Measurements from ENCODE around the gene FAM53C. TPM values are rescaled to one million over a fixed set of nuclear protein-coding genes. Genes with fewer than 3 reads are reported as not detected.

Gene FAM53C
- polyA plus RNA-seq, 3 donors: 24.9 to 92.2 (median 28.7) TPM

GRCh38 chr5:138336952-138337684, 948 bp upstream of the FAM53C start:
- peak overlapping the region; percentile 73 to 90 (median 87) for H3K4me3 ChIP-seq (replicated peaks in 1 of 3; ENCODE audit: low read depth in 2 of 3, low read length in 3 of 3)
- peak overlapping the region; percentile 82 for H3K9ac ChIP-seq (ENCODE audit: insufficient read depth, low read length, poor library complexity, severe bottlenecking)
- H3K36me3 ChIP-seq (replicated peaks in 1 of 2; ENCODE audit: control insufficient read depth in 1 of 2, insufficient read depth in 2 of 2, low read length in 2 of 2): peaks cover 8 to 11% of the 10 kb centered on the region in 2 donors
- peaks cover 37% of the 10 kb centered on the region for H3K4me1 Mint-ChIP-seq
- peaks cover 0 to 2% (median 0%) of the 10 kb centered on the region in 3 donors for H3K27me3 Mint-ChIP-seq (ENCODE audit: low read depth in 3 of 3)
- peak overlapping the region; percentile 81 to 94 for H3K4me3 Mint-ChIP-seq
- no peaks in the 10 kb centered on the region for H3K27me3 ChIP-seq (ENCODE audit: control insufficient read depth in 2 of 2, insufficient read depth in 2 of 2, low read length in 2 of 2)
- no peaks in the 10 kb centered on the region for H3K9me3 ChIP-seq (replicated peaks in 1 of 2; ENCODE audit: control insufficient read depth in 1 of 2, insufficient read depth in 1 of 2, low read length in 2 of 2)
- peak; percentile 74 to 89 (median 86) for DNase-seq
- H3K79me2 ChIP-seq (ENCODE audit: insufficient read depth, low read length): peaks cover 40% of the 10 kb centered on the region
- H2AFZ ChIP-seq (ENCODE audit: insufficient read depth, low read depth, low read length, poor library complexity, severe bottlenecking): peak overlapping the region; percentile 85
- intact Hi-C loops (cut with micrococcal nuclease): loop anchor here (2.0 to 10.0 kb wide), 6 partner anchors 16 to 302 kb away; partner anchors contain the start of genes CDC23 (in 2 of the 2), BRD8 (in 1 of the 2), FAM13B (in 1 of the 2) and KDM3B (in 1 of the 2)
- no peaks in the 10 kb centered on the region for H3K9me3 Mint-ChIP-seq
- H3K27ac ChIP-seq (ENCODE audit: low read depth in 1 of 2, low read length in 2 of 2): peak overlapping the region; percentile 93 to 98
- 46% methylated on average over 4 of the region's 13 CpGs for WGBS (ENCODE audit: insufficient coverage)
- peaks cover 29 to 39% of the 10 kb centered on the region in 2 donors for H3K4me1 ChIP-seq (ENCODE audit: control insufficient read depth in 1 of 2, insufficient read depth in 2 of 2, low read length in 2 of 2)
- peak overlapping the region; percentile 92 for H3K4me2 ChIP-seq (replicated peaks; ENCODE audit: extremely low read depth, low read length, poor library complexity, severe bottlenecking)
- H3K27ac Mint-ChIP-seq: peak overlapping the region; percentile 98 to 100 (median 100)
- no peak for TF ChIP-seq CTCF (IDR thresholded peaks at IDR 0.05)
- H4K20me1 ChIP-seq (ENCODE audit: insufficient read depth, low read length): peaks cover 36% of the 10 kb centered on the region
- peaks cover 12 to 14% of the 10 kb centered on the region in 2 donors for H3K36me3 Mint-ChIP-seq

GRCh38 chr5:138338411-138339090, 485 bp downstream of the FAM53C start:
- Histone ChIP-seq H3K4me1 (ENCODE audit: control insufficient read depth in 1 of 2, insufficient read depth in 2 of 2, low read length in 2 of 2) (peaks cover 32 to 40% of the 10 kb centered on the region in 2 donors), H3K9me3 (replicated peaks in 1 of 2; ENCODE audit: control insufficient read depth in 1 of 2, insufficient read depth in 1 of 2, low read length in 2 of 2) (no peaks in the 10 kb centered on the region), H4K20me1 (ENCODE audit: insufficient read depth, low read length) (peaks cover 42% of the 10 kb centered on the region), H3K27me3 (ENCODE audit: control insufficient read depth in 2 of 2, insufficient read depth in 2 of 2, low read length in 2 of 2) (no peaks in the 10 kb centered on the region), H3K9ac (ENCODE audit: insufficient read depth, low read length, poor library complexity, severe bottlenecking) (peak overlapping the region; percentile 82), H3K36me3 (replicated peaks in 1 of 2; ENCODE audit: control insufficient read depth in 1 of 2, insufficient read depth in 2 of 2, low read length in 2 of 2) (peaks cover 8 to 23% of the 10 kb centered on the region in 2 donors), H3K27ac (ENCODE audit: low read depth in 1 of 2, low read length in 2 of 2) (peak overlapping the region; percentile 93 to 98), H3K79me2 (ENCODE audit: insufficient read depth, low read length) (peaks cover 45% of the 10 kb centered on the region), H3K4me3 (replicated peaks in 1 of 3; ENCODE audit: low read depth in 2 of 3, low read length in 3 of 3) (peak overlapping the region; percentile 73 to 90 (median 87)), H3K4me2 (replicated peaks; ENCODE audit: extremely low read depth, low read length, poor library complexity, severe bottlenecking) (peak overlapping the region; percentile 92), H2AFZ (ENCODE audit: insufficient read depth, low read depth, low read length, poor library complexity, severe bottlenecking) (no peak overlapping the region)
- intact Hi-C loops (cut with micrococcal nuclease): loop anchor here (5.0 to 10.0 kb wide), 5 partner anchors 34 to 304 kb away; partner anchors contain the start of genes CDC23 (in 2 of the 2), BRD8 (in 1 of the 2), FAM13B (in 1 of the 2) and KIF20A (in 1 of the 2)
- Mint-ChIP-seq H3K27ac (peak overlapping the region; percentile 85 to 100 (median 94)), H3K36me3 (peaks cover 16 to 23% of the 10 kb centered on the region in 2 donors), H3K27me3 (ENCODE audit: low read depth in 3 of 3) (no peaks in the 10 kb centered on the region), H3K9me3 (no peaks in the 10 kb centered on the region), H3K4me1 (peaks cover 43% of the 10 kb centered on the region), H3K4me3 (peak overlapping the region; percentile 81 to 93)
- WGBS (ENCODE audit: insufficient coverage): no CpG with 5 or more reads among the region's 22 CpGs
- DNase-seq: peak in 1 of 3 donors; percentile 11
- TF ChIP-seq CTCF (IDR thresholded peaks at IDR 0.05): no peak

Measured in CD14-positive monocyte (primary cell).